ENCODE results near the gene IMPA2.

IMPA2 gene

DNA sequence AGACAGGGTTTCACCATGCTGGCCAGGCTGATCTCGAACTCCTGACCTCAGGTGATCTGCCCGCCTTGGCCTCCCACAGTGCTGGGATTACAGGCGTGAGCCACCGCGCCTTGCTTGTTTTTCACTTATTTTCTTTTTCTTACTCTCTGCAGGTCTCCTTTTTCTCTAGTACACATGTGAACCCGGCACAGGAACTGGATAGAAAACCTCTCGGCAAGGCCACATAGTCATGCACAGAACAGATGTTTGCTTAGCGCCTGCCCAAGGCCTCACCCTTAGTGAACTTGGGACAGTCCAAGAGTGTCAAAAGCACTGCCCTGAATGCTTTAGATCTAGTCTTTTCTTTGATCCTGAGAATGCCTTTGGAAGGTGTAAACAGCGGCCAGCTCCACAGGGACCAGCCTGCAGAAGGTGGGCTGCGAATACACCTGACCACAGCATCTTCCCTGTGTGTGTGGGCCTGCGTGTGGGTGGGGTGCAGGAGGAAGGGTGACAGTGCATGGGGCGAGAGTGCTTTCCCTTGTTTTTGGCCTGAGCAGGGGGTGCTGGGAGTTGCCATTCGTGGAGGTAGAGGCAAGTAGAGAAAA is 27.0 kb downstream of the IMPA2 start:
- DNase-seq (ENCODE audit: low read depth in 4 of 4, low spot score in 1 of 4): no peak

GRCh38 chr18:12008842-12009580 is 27.7 kb downstream of the IMPA2 start:
- DNase-seq (ENCODE audit: low read depth in 4 of 4, low spot score in 1 of 4): no peak

DNA sequence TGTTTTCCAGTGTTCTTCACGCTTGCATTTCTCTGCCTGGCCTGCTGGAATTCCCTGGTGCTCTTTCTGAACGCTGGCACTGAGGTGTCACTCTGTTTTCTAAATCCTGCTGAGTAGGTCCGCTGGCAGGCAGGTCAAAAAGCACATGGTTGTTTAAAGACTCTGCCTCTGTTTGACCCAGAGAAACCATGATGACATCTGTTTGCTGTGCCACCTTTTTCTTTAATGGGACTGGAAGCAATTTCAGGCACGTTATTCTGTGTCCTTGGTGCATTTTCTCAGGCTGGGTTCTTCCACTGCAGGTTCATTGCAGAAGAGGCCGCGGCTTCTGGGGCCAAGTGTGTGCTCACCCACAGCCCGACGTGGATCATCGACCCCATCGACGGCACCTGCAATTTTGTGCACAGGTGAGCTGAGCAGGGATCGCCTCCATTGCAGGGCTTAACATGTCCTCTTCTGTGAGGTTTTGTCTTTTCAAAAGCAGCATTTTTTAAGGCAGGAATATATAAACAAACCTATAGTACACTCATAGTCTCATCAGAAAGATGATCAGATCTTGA is 28.4 kb downstream of the IMPA2 start:
- no peak for DNase-seq (ENCODE audit: low read depth in 4 of 4, low spot score in 1 of 4)

DNA sequence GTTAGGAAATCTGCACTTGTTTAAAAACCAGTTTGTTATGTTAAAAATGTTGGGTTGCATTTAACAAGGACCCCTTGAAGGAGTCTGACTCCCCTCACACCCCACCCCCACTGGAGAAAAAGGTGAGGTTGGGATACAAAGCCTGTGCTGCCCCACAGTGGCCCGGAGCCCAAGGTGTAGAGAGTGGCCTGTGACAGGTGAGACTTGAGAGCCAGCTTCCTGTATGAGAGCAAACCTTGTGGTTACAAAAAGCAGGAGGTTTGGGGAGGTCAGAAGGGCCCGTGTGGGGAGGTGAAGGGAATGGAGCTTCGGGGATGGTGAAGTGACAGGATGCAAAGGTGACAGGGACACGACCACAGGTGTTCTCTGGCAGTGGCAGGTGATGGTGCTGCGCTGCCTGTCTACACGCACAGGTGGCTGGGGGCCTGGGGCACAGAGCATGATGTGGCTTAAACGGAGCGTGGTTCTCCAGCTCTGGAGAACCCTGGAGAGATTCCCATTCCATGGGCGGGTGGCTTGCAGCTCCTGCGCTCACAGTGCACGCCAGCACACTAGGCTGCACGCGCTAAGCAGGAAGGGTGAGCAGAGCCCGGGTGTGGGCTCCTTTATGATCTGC is 29.0 kb downstream of the IMPA2 start:
- no peak for DNase-seq (ENCODE audit: low read depth in 4 of 4, low spot score in 1 of 4)

- DNase-seq (ENCODE audit: low read depth in 4 of 4, low spot score in 1 of 4): no peak
These were observed 30.1 kb downstream of the IMPA2 start for GRCh38 chr18:12011199-12011956.

DNA sequence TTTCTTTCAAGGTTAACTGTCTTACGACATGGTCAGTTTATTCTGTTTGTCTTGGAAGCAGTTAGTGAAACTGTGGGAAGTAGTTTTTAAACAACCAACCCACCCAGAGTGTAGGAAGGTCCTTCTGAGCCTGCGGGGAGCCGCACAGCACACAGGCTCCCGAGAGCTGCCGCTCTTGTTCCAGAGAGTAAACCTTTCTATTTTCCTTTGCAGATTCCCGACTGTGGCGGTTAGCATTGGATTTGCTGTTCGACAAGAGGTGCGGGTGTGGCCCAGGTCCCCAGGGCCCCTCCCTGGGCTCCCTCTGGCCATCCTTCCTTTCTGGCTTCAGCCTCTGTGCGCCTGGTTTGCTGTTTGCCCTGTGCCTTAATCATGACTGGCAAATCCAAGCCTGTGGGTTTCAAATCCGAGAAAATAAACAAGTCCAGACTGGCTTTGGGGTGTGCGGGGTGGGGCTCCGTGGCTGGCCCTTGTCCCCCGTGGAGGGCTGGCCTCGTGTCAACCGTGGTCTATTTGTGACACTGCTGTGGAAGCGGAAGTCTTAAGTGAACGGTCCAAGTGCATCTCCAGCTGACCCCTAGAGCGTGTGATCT is 30.7 kb downstream of the IMPA2 start:
- DNase-seq (ENCODE audit: low read depth in 4 of 4, low spot score in 1 of 4): no peak

DNA sequence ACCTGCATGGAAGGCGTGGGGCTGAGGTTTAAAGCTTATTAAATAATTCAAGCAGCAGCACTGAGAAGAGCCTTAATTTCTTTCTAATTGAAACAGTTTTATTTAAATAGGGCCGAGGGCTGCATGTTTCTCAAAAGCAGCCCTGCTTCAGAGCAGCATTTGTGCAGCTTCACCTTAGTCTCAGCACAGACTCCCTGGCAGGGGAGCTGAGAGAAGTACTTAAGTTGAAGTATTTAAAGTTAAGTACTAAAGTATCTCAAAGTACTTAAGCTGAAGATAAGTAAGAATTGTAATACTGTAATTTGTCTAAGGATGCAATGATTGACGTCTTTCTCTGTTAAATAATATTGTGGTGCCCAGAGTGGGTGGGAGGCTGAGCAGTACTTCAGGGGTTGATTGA is 31.4 kb downstream of the IMPA2 start:
- DNase-seq (ENCODE audit: low read depth in 4 of 4, low spot score in 1 of 4): no peak

GRCh38 chr18:12013186-12013916 is 32.0 kb downstream of the IMPA2 start:
- DNase-seq (ENCODE audit: low read depth in 4 of 4, low spot score in 1 of 4): no peak

- DNase-seq (ENCODE audit: low read depth in 4 of 4, low spot score in 1 of 4): no peak
These were observed 32.8 kb downstream of the IMPA2 start for GRCh38 chr18:12014086-12014485.

- no peak for DNase-seq (ENCODE audit: low read depth in 4 of 4, low spot score in 1 of 4)
These were observed 33.5 kb downstream of the IMPA2 start for GRCh38 chr18:12014521-12015415.

DNA sequence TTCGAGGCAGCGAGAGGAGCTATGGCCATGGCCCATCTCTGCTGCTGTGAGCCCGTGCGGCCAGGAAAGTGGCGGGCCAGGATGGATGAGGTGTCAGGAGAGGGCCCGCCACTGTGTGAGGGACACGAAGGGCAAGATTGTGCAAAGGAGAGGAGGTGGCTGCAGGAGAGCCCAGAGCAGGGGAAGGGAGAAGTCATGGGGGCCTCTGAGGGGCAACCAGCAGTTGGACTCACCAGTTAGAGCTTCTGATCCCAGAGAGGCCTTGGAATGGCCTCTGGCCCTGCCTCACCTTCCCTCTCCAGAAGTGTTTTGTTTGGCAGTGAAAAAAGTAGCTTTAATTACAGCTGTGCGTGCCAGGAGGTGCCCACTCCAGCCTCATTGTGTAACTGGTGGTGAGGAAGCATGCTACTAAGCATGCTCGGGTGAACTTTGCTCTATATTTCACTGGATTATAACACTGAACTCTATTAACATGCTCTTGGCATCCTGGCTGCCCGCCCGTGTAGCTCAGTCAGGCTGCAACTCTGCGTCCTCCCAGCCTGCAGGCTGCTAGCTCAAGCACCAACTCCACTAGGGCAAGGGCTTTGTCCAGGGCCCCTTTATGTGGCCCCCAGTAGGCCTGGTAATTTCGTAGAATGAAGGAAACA is 34.2 kb downstream of the IMPA2 start:
- no peak for DNase-seq (ENCODE audit: low read depth in 4 of 4, low spot score in 1 of 4)

GRCh38 chr18:12017081-12017480 is 35.8 kb downstream of the IMPA2 start:
- no peak for DNase-seq (ENCODE audit: low read depth in 4 of 4, low spot score in 1 of 4)

DNA sequence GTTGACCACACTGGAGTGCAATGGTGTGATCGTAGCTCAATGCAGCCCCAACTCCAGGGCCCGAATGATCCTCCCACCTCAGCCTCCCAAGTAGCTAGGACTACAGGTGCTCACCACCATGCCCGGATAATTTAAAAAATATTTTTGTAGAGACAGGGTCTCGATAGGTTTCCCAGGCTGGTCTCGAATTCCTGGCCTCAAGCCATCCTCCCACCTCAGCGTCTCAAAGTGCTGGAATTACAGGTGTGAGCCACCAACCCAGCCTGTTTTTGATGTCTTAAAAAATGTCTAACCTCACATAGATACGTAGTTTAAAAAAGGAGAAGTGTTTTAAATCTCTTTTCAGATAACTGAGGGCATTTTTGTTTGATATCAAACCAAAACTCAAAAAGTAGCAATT is 37.6 kb downstream of the IMPA2 start:
- DNase-seq (ENCODE audit: low read depth in 4 of 4, low spot score in 1 of 4): no peak

GRCh38 chr18:12021077-12021476 is 39.8 kb downstream of the IMPA2 start:
- no peak for DNase-seq (ENCODE audit: low read depth in 4 of 4, low spot score in 1 of 4)

DNA sequence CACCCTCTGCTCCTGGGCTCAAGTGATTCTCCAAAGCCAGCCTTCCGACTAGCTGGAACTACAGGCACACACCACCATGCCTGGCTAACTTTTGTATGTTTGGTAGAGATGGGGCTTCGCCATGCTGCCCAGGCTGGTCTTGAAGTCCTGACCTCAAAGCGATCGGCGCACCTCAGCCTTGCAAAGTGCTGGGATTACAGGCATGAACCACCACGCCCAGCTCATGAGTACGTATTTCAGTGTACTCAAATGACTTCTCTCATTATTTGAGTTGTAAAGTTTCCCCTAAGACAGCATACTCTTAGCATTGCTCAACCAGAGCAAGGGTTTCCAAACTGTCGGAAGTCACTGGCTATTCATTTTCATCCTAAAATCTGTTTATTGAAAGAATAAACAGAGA is 40.3 kb downstream of the IMPA2 start:
- DNase-seq (ENCODE audit: low read depth in 4 of 4, low spot score in 1 of 4): no peak

GRCh38 chr18:12023375-12023774 is 42.1 kb downstream of the IMPA2 start:
- DNase-seq (ENCODE audit: low read depth in 4 of 4, low spot score in 1 of 4): no peak

- no peak for DNase-seq (ENCODE audit: low read depth in 4 of 4, low spot score in 1 of 4)
These were observed 45.3 kb downstream of the IMPA2 start for GRCh38 chr18:12026562-12026961.

- no peak for DNase-seq (ENCODE audit: low read depth in 4 of 4, low spot score in 1 of 4)
These were observed 45.7 kb downstream of the IMPA2 start for GRCh38 chr18:12027046-12027445.

- DNase-seq (ENCODE audit: low read depth in 4 of 4, low spot score in 1 of 4): no peak
These were observed 46.2 kb downstream of the IMPA2 start for GRCh38 chr18:12027480-12027879.

All from stimulated activated CD4-positive, alpha-beta T cell treated with anti-CD3 and anti-CD28 coated beads, Interleukin-1b, Interleukin-23, amount 100 ng/mL, for 24 hours (primary cell).